Measurements from ENCODE around the gene MYOC. TPM values are rescaled to one million over a fixed set of nuclear protein-coding genes. Genes with fewer than 3 reads are reported as not detected.
"Not testable (repeated sequence)": the region's sequence is repeated elsewhere in the genome, so short reads cannot be mapped to it uniquely, and the experiment has no call there.

Gene MYOC
- total RNA-seq, 2 donors from 2014 or later, result 28.9 to 32.1 TPM

DNA sequence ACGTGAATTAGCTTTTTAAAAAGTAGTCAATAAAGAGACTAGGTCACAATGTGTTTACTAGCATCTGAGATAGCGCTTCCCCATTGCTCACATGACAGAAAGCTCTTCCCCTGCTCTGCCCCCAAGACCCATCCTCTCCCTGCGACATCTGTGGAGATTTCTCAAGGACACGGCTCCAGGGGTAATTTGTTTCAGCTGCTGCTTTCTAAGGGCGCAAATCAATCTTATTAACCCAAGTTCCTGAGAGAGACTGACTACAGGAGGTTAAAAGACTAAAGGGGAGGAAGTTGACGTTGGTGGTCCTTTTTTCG lies 30.4 kb downstream of the MYOC start, which contains the start of gene MYOCOS:
Gene MYOCOS (plus strand): TSS at position 92 of the 311 bp plus-strand sequence. CDS start 1,641 bp downstream, outside the sequence.
- DNase-seq (ENCODE audit: low spot score), result no peak
- intact Hi-C loops (cut with DNase I), result no loop called here

- DNase-seq (ENCODE audit: low spot score), result no peak
- intact Hi-C loops (cut with DNase I), result no loop called here
Observed at GRCh38 chr1:171616586-171616985, 35.9 kb downstream of the MYOC start.

DNA sequence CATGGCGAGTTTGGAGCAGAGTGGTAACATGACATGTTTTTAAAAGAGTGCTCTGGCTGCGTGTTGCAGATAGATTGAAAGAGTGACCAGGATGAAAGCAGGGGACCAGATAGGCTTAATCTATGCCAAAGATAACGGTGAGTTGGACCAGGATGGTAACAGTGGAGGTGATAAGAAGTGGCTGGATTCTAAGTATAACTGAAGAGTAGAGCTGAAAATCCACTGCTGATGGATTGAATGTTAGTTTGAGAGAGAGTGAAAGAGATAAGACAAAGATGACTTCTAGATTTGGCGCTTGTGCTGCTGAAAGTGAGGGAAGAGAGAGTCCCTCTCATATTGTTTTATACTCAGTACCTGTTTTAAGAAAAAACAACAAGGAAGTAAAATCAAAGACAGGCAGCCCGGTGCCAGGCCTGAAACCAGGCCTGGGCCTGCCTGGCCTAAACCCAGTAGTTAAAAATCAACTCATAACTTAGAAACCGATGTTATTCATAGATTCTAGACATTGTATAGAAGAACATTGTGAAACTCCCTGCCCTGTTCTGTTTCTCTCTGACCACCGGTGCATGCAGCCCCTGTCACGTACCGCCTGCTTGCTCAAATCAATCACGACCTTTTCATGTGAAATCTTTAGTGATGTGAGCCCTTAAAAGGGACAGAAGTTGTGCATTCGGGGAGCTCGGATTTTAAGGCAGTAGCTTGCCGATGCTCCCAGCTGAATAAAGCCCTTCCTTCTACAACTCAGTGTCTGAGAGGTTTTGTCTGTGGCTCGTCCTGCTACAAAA lies 37.2 kb downstream of the MYOC start:
- DNase-seq (ENCODE audit: low spot score); intact Hi-C loops (cut with DNase I): not testable (repeated sequence)

DNA sequence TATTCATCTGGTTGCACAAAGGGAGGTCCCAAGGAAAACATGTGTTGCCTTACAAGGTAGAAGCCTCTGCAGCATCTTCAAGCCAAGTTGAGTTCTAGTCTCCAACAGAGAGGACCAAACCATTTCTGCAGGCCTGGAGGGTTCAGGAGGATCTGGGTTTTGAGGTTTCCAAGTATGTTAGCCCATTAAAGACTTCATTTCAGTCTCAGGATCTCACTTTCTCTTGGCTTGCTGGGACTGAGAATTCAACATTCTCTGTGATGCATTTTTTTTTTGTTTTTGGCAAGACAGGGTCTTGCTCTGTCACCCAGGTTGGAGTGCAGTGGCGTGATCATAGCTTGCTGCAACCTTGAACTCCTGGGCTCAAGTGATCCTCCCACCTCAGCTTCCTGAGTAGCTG lies 39.2 kb downstream of the MYOC start:
- no peak for DNase-seq (ENCODE audit: low spot score)
- intact Hi-C loops (cut with DNase I), result no loop called here

DNA sequence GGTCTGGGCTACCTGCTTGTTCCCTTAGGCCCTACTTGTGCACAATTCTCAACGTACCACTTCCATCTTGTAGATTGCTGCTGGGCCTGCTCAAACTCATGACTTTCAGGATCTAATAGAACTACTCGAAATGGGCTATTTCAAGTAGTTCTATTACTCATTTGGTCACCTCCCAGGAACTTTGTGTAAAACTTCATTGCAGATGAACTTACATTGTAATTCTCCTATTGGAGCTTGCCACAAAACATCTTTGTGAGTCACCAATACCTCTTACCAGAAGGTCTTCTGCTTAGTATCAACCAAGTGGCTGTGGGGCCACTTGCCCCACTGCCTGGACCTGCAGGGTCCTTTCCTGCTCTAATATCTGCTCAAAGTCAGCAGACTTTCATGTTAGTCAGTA lies 41.2 kb downstream of the MYOC start:
- intact Hi-C loops (cut with DNase I), result no loop called here
- no peak for DNase-seq (ENCODE audit: low spot score)

- no peak for DNase-seq (ENCODE audit: low spot score)
- intact Hi-C loops (cut with DNase I), result no loop called here
Observed at GRCh38 chr1:171610385-171610784, 42.1 kb downstream of the MYOC start.

- DNase-seq (ENCODE audit: low spot score), result no peak
- intact Hi-C loops (cut with DNase I), result no loop called here
Observed at GRCh38 chr1:171606402-171606941, 46.0 kb downstream of the MYOC start.

DNA sequence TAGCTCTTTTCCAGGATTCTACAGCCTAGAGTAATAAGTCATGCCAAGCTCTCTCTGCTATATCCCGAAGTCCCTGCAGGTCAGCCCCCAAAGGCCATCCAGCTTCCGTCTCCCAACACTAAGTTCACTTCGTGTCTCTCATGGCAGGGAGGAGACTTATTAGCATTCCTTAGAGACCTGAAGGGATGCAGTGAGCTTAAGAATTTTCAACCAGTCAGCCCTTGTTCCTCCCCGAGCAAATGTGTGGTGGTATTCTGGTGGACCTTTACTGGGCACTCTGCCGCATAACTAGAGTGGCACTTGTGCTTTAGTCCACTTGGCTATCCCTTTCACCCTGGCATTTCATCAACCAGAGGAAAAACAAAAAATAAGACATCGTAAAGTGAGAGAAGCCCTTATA lies 49.4 kb downstream of the MYOC start:
- intact Hi-C loops (cut with DNase I); DNase-seq (ENCODE audit: low spot score): not testable (repeated sequence)

- intact Hi-C loops (cut with DNase I), result no loop called here
- DNase-seq (ENCODE audit: low spot score), result no peak
Observed at GRCh38 chr1:171600862-171601261, 51.6 kb downstream of the MYOC start.

GRCh38 chr1:171600310-171600709 lies 52.2 kb downstream of the MYOC start:
- DNase-seq (ENCODE audit: low spot score); intact Hi-C loops (cut with DNase I): not testable (repeated sequence)

GRCh38 chr1:171597203-171597602 lies 55.3 kb downstream of the MYOC start:
- no peak for DNase-seq (ENCODE audit: low spot score)
- intact Hi-C loops (cut with DNase I), result no loop called here

- DNase-seq (ENCODE audit: low spot score), result no peak
- intact Hi-C loops (cut with DNase I), result no loop called here
Observed at GRCh38 chr1:171596705-171597104, 55.8 kb downstream of the MYOC start.

DNA sequence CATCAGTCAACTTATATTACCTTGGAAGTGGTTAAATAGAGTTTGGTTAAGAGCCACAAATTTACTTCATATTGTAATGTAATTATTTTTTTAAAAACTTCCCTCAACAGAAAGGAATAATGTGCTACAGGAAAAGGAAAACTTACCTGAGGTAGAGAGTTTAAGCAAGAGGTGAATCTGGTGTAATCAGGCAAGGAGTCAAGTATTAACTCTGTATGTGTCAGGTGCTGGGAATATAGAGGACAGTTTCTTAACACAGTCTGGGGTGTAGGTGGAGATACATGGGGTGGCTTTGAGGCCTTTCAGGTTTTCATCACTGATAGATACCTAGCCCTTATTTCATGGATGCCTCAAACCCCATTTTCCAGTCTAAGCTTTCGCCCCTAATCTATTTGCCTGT lies 56.4 kb downstream of the MYOC start:
- DNase-seq (ENCODE audit: low spot score), result no peak
- intact Hi-C loops (cut with DNase I), result no loop called here

GRCh38 chr1:171595324-171595723 lies 57.2 kb downstream of the MYOC start:
- intact Hi-C loops (cut with DNase I), result no loop called here
- DNase-seq (ENCODE audit: low spot score), result no peak

DNA sequence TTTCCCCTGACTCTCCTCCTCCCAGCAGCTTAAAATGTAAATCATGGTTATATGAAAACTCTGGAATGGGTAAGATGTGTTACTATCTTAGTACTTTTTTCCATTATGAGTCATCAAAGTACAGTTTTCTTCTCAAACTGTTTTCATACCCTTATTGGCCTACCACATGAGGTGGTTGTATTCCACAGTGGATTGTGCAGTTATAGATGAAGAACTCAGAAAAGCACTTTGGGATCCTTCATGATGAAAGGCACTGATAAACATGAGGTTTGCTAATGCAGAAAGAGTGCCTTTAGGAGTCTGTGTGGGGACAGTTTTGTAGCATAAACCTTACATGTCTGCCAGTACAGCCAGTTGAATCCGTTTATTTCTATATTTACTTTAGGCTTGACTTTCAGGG lies 62.5 kb downstream of the MYOC start:
- DNase-seq (ENCODE audit: low spot score), result no peak
- intact Hi-C loops (cut with DNase I), result no loop called here

DNA sequence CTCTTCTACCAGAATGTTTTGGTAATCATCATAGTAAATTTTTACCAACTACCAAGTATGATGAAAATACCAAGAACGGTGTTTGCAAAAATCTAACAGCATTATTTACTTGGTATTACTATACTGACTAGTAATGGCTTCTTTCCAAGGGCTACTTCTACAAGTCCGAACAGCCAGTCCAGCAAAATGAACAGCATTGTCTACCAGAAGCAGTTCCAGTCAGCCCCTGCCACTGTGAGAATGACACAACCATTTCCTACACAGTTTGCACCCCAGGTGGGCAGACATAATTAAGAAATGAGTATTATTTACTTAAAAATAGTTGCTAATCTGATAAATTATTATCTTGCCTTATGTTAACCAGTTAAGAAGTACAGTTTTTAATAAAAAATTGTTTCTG lies 64.3 kb downstream of the MYOC start:
- no peak for DNase-seq (ENCODE audit: low spot score)
- intact Hi-C loops (cut with DNase I), result no loop called here

DNA sequence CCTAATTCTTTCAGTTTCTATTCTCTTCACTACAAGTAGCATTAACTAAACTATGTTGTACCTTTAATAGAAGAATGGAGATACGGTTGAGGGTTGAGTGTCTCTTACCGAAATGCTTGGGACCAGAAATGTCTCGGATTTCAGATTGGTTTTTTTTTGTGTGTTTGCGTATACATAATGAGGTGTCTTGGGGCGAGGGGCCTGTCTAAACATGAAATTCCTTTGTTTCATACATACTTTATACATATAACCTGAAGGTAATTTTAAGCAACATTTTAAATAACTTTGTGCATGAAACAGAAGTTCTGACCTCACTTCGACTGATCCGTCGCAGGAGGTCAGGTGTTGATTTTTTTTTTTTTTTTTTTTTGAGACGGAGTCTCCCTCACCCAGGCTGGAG lies 66.8 kb downstream of the MYOC start:
- no peak for DNase-seq (ENCODE audit: low spot score)
- intact Hi-C loops (cut with DNase I), result no loop called here
